ENCODE results near the gene SPIRE2.
"Not testable (repeated sequence)": the region's sequence is repeated elsewhere in the genome, so short reads cannot be mapped to it uniquely, and the experiment has no call there.

SPIRE2 gene

GRCh38 chr16:89913408-89914387 lies 85.4 kb downstream of the SPIRE2 start:
- no peak overlapping the region for H3K4me3 ChIP-seq (ENCODE audit: low read depth, low read length)
- TF ChIP-seq CTCF (IDR thresholded peaks at IDR 0.05; ENCODE audit: low read depth, low read length): no peak

GRCh38 chr16:89914642-89915285 lies 86.5 kb downstream of the SPIRE2 start:
- not testable (repeated sequence) for H3K4me3 ChIP-seq (ENCODE audit: low read depth, low read length)

- H3K4me3 ChIP-seq (ENCODE audit: low read depth, low read length): no peak overlapping the region
- no peak for TF ChIP-seq CTCF (IDR thresholded peaks at IDR 0.05; ENCODE audit: low read depth, low read length)
These were observed 87.3 kb downstream of the SPIRE2 start for GRCh38 chr16:89915303-89916232.

GRCh38 chr16:89917773-89918452 lies 89.6 kb downstream of the SPIRE2 start:
- no peak for TF ChIP-seq CTCF (IDR thresholded peaks at IDR 0.05; ENCODE audit: low read depth, low read length)

GRCh38 chr16:89918453-89919347 lies 90.4 kb downstream of the SPIRE2 start, which contains the start of gene MC1R:
Gene MC1R, plus strand, starts transcription at chr16:89918862. Its CDS starts 397 bp downstream, at chr16:89919259.
- peak; percentile 53 for TF ChIP-seq CTCF (IDR thresholded peaks at IDR 0.05; ENCODE audit: low read depth, low read length)
- peak within 1 kb of the TSS; percentile 51 for H3K4me3 ChIP-seq (ENCODE audit: low read depth, low read length)

More at GRCh38 chr16:89917773-89918452, 89.6 kb downstream of the SPIRE2 start:
- H3K4me3 ChIP-seq (ENCODE audit: low read depth, low read length): peak overlapping the region; percentile 51

- no peak overlapping the region for H3K4me3 ChIP-seq (ENCODE audit: low read depth, low read length)
- TF ChIP-seq CTCF (IDR thresholded peaks at IDR 0.05; ENCODE audit: low read depth, low read length): no peak
These were observed 91.5 kb downstream of the SPIRE2 start for GRCh38 chr16:89919535-89920406.
